Eye (tissue), 1 donor: Measurements from ENCODE around the gene PNMA6E.
A peak's percentile ranks its signal among the peaks of the same experiment; 100 is the strongest.

Source experiments
- DNase-seq: peaks from one replicate; pipeline ENCODE4 v3.0.0-alpha.2; 2015

The PNMA6E gene

GRCh38 chrX:153401133-153401764 is at the start of gene PNMA6E:
Gene PNMA6E, minus strand, starts transcription at chrX:153401350. Its CDS starts 2,501 bp downstream, at chrX:153398849.
- no peak for DNase-seq

- DNase-seq: no peak
Measured at GRCh38 chrX:153450949-153451277, 49.8 kb upstream of the PNMA6E start.

- DNase-seq: no peak
Measured at GRCh38 chrX:153450114-153450948, 49.2 kb upstream of the PNMA6E start.

- DNase-seq: no peak
Measured at GRCh38 chrX:153449368-153450113, 48.4 kb upstream of the PNMA6E start.

- no peak for DNase-seq
Measured at GRCh38 chrX:153448556-153449367, 47.6 kb upstream of the PNMA6E start.

GRCh38 chrX:153447581-153447960 is 46.4 kb upstream of the PNMA6E start:
- DNase-seq: no peak

- no peak for DNase-seq
Measured at GRCh38 chrX:153446950-153447580, 45.9 kb upstream of the PNMA6E start.

- no peak for DNase-seq
Measured at GRCh38 chrX:153446636-153446936, 45.4 kb upstream of the PNMA6E start.

GRCh38 chrX:153445856-153446635 is 44.9 kb upstream of the PNMA6E start, which contains the start of gene TREX2:
Gene TREX2, minus strand, starts transcription at chrX:153446056. Its CDS starts 626 bp downstream, at chrX:153445430.
- DNase-seq: no peak

- DNase-seq: no peak
Measured at GRCh38 chrX:153445106-153445855, 44.1 kb upstream of the PNMA6E start.

GRCh38 chrX:153444333-153445011 is 43.3 kb upstream of the PNMA6E start:
- no peak for DNase-seq

GRCh38 chrX:153443476-153444332 is 42.6 kb upstream of the PNMA6E start:
- no peak for DNase-seq

- no peak for DNase-seq
Measured at GRCh38 chrX:153442463-153442862, 41.3 kb upstream of the PNMA6E start.

GRCh38 chrX:153441981-153442380 is 40.8 kb upstream of the PNMA6E start:
- no peak for DNase-seq

GRCh38 chrX:153441296-153441695 is 40.1 kb upstream of the PNMA6E start:
- no peak for DNase-seq

- no peak for DNase-seq
Measured at GRCh38 chrX:153440556-153441135, 39.5 kb upstream of the PNMA6E start.

- DNase-seq: no peak
Measured at GRCh38 chrX:153439977-153440376, 38.8 kb upstream of the PNMA6E start.

GRCh38 chrX:153438532-153438931 is 37.4 kb upstream of the PNMA6E start:
- peak; percentile 9 for DNase-seq

GRCh38 chrX:153435845-153436244 is 34.7 kb upstream of the PNMA6E start:
- no peak for DNase-seq
